Muscle layer of colon (tissue), 2 donors: Measurements from ENCODE around the gene AMPH.

Source experiments
- H3K27ac ChIP-seq: one replicate; pipeline ENCODE4 v1.7.0; 2013; ENCODE audit warnings: low read depth, mild to moderate bottlenecking, low read length, moderate library complexity
- H3K27me3 ChIP-seq, 2 donors: one replicate each; pipeline ENCODE4 v1.7.0; 2013; ENCODE audit warnings: low read length in 2 of 2, mild to moderate bottlenecking in 2 of 2; ENCODE audit not compliant: insufficient read depth in 2 of 2, control insufficient read depth in 1 of 2
- H3K36me3 ChIP-seq: one replicate; pipeline ENCODE4 v1.7.0; 2013; ENCODE audit warnings: mild to moderate bottlenecking, low read length; ENCODE audit not compliant: insufficient read depth
- H3K4me1 ChIP-seq: one replicate; pipeline ENCODE4 v1.7.0; 2013; ENCODE audit warnings: mild to moderate bottlenecking, low read length; ENCODE audit not compliant: insufficient read depth
- H3K4me3 ChIP-seq, 2 donors: one replicate each; pipeline ENCODE4 v1.7.0; 2013; ENCODE audit warnings: low read length in 2 of 2, low read depth in 1 of 2, mild to moderate bottlenecking in 1 of 2, moderate library complexity in 1 of 2
- H3K9ac ChIP-seq: one replicate; pipeline ENCODE4 v1.7.0; 2013; ENCODE audit warnings: low read length
- H3K9me3 ChIP-seq: one replicate; pipeline ENCODE4 v1.7.0; 2013; ENCODE audit warnings: mild to moderate bottlenecking, low read length
- donor health status: abdominal sarcoma.
- donor health status: Adenocarcinoma of cecum.

The AMPH gene

DNA sequence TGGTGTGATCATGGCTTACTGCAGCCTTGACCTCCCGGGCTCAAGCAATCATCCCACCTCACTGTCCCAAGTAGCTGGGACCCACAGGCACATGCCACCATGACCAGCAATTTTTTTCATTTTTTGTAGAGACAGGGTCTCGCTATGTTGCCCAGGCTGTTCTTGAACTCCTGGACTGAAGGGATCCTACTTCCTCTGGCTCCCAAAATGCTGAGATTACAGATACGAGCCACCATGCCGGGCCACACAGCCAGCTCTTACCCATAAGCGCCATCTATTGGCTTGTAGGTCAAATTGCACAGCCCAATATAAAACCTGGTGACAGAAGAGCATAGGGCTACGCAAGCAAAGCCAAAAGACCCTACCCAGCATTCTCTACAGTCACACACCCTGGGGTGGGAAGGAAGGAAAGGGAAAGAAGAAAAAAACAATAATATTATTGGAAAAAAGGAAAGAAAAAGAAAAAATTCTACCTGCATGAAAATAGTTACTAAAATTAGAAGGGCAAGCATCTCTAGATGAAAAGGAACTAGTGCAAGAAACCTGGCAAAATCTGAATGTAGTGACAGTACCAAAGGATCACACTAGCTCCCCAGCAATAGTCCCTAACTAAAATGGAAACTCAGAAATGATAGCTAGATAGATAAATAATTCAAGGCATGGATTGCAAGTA is 29.4 kb upstream of the AMPH start:
- Histone ChIP-seq H3K27me3 (no peaks in the 10 kb centered on the region), H3K4me1 (no peaks in the 10 kb centered on the region)

DNA sequence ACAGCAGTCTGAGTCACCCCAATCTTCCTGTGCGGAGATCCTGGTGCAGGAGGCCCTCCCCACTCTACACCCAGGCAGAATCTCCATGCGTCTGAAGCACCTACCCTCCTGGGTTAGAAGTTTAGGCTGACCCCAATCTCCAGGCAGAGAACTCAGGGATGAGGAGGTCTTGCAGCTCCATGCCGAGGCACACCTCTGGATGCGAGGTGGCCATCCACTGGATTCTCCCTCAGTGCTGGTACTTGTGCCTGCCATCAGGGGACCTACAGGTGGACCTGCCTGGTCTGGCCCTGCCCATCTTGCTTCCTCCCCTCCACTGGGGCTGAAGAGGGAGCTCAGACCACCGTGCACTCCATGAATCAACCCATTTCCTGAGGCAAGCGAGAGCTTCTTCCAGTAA is 28.8 kb upstream of the AMPH start:
- Histone ChIP-seq H3K36me3 (no peaks in the 10 kb centered on the region), H3K9me3 (no peaks in the 10 kb centered on the region), H3K27ac (no peak overlapping the region), H3K27me3 (no peaks in the 10 kb centered on the region), H3K4me1 (no peaks in the 10 kb centered on the region), H3K9ac (no peak overlapping the region), H3K4me3 (no peak overlapping the region)

More for the DNA sequence above, 29.4 kb upstream of the AMPH start:
- Histone ChIP-seq H3K36me3 (no peaks in the 10 kb centered on the region), H3K27ac (no peak overlapping the region), H3K4me3 (no peak overlapping the region), H3K9ac (no peak overlapping the region), H3K9me3 (no peaks in the 10 kb centered on the region)

DNA sequence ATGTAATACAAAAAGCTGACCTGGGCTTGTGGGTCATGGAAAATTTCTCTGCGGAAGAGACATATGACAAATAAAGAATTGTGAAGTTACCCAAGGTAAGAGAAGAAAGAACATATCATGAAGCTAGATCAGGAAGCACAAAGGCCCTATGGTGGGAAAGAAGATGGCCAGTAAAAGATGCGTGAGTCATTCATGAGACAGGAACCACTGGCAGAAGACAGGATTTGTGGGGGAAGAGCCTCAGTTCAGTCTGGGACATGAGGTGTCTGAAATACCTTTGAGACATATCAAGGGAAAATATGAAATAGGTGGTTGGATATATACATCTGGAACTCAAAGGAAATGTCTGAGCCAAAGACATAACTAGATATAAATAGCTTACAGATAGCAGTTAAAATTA is 27.7 kb upstream of the AMPH start:
- Histone ChIP-seq H3K4me1 (no peaks in the 10 kb centered on the region), H3K36me3 (no peaks in the 10 kb centered on the region), H3K4me3 (no peak overlapping the region), H3K9ac (no peak overlapping the region), H3K9me3 (no peaks in the 10 kb centered on the region), H3K27ac (no peak overlapping the region), H3K27me3 (no peaks in the 10 kb centered on the region)

DNA sequence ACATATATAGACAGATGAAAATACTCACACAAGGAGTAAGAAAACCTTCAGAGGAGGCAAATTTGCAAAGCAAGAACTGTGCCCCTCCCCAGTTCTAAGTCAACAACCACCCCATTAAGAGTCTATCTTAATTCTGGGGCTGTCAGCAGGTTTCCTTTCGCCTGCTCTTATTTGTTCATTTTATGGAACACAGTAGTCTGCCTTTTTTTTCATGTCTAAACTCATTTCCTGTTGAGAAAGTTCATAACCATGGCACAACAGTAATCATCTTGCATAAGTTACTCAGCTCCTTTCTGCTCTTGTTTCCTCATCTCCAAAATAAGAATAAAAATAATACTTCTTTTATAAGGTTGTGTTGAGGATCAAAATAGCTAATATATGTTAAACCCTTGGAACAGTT is 25.8 kb upstream of the AMPH start:
- Histone ChIP-seq H3K27ac (no peak overlapping the region), H3K9me3 (no peaks in the 10 kb centered on the region), H3K9ac (no peak overlapping the region), H3K36me3 (no peaks in the 10 kb centered on the region), H3K4me1 (no peaks in the 10 kb centered on the region), H3K4me3 (no peak overlapping the region), H3K27me3 (no peaks in the 10 kb centered on the region)

DNA sequence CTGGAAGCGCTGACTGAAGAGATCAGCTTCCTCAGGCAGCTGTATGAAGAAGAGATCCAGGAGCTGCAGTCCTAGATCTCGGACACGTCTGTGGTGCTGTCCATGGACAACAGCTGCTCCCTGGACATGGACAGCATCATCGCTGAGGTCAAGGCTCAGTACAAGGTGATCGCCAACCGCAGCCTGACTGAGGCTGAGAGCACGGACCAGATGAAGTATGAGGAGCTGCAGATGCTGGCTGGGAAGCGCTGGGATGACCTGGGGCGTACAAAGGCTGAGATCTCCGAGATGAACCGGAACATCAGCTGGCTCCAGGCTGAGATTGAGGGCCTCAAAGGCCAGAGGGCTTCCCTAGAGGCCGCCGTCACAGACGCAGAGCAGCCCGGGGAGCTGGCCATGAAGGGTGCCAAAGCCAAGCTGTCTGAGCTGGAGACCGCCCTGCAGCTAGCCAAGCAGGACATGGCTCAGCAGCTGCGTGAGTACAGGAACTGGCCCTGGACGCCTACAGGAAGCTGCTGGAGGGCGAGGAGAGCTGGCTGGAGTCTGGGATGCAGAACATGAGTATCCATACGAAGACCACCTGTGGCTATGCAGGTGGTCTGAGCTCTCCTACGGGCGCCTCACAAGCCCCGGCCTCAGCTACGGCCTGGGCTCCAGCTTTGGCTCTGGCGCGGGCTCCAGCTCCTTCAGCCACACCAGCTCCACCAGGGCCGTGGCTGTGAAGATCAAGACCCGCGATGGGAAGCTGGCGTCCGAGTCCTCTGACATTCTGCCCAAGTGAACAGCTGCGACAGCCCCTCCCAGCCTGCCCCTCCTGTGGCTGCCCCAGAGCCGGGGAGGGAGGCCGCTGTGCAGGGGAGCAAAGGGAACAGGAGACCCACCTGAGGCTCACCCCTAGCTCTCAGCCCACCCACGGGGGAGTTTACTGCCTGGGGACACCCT is 24.9 kb upstream of the AMPH start:
- H3K27ac ChIP-seq: no peak overlapping the region
- H3K9me3 ChIP-seq: no peaks in the 10 kb centered on the region
- no peaks in the 10 kb centered on the region for H3K4me1 ChIP-seq
- H3K36me3 ChIP-seq: no peaks in the 10 kb centered on the region
- H3K4me3 ChIP-seq: no peak overlapping the region
- no peak overlapping the region for H3K9ac ChIP-seq
- no peaks in the 10 kb centered on the region for H3K27me3 ChIP-seq

DNA sequence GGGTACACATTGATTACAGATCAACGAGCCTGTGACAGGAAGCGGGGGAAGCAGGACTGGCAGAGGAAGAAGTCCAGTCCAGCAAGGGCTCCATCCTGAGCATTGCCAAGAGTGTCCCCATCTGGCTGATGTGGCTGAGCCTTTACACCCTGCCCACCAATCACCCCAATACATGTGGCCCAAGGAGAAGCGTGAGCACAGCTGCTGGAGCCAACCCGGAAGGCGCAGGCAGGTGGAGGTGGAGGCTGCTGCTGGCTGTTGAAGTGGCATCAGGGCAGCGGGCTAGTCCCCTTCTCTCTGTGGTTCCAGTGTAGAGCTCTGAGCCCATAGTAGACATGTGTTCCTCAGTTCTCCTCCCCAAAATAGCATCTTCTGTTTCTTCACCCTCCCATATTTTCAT is 6.8 kb upstream of the AMPH start:
- H3K4me1 ChIP-seq: no peaks in the 10 kb centered on the region
- no peak overlapping the region for H3K9ac ChIP-seq
- H3K27ac ChIP-seq: no peak overlapping the region
- no peaks in the 10 kb centered on the region for H3K9me3 ChIP-seq
- H3K36me3 ChIP-seq: no peaks in the 10 kb centered on the region
- no peaks in the 10 kb centered on the region for H3K27me3 ChIP-seq
- no peak overlapping the region for H3K4me3 ChIP-seq

DNA sequence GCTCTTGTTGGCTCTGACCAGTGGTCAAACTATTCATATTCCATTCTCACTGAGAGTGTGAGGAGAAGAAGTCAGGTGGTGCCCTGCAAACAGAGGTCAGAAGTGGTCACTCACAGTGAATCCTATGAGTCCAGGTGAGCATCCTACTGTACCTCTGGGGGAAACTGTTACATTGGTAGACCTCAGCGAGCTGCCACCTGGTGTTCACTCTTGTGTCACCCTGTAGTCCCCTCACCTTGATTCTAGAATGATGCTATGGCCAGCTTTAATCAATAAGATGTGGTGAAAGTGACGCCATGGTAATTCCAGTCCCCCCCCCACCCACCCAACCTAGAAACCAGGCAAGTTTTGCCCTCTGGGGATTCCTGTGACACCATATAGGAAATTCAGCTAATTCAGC is 1.2 kb upstream of the AMPH start:
- no peak overlapping the region for H3K27ac ChIP-seq
- H3K4me3 ChIP-seq: no peak overlapping the region
- no peaks in the 10 kb centered on the region for H3K36me3 ChIP-seq
- H3K9me3 ChIP-seq: no peaks in the 10 kb centered on the region
- H3K27me3 ChIP-seq: peaks cover 0 to 8% of the 10 kb centered on the region in 2 donors
- H3K9ac ChIP-seq: no peak overlapping the region
- H3K4me1 ChIP-seq: no peaks in the 10 kb centered on the region

DNA sequence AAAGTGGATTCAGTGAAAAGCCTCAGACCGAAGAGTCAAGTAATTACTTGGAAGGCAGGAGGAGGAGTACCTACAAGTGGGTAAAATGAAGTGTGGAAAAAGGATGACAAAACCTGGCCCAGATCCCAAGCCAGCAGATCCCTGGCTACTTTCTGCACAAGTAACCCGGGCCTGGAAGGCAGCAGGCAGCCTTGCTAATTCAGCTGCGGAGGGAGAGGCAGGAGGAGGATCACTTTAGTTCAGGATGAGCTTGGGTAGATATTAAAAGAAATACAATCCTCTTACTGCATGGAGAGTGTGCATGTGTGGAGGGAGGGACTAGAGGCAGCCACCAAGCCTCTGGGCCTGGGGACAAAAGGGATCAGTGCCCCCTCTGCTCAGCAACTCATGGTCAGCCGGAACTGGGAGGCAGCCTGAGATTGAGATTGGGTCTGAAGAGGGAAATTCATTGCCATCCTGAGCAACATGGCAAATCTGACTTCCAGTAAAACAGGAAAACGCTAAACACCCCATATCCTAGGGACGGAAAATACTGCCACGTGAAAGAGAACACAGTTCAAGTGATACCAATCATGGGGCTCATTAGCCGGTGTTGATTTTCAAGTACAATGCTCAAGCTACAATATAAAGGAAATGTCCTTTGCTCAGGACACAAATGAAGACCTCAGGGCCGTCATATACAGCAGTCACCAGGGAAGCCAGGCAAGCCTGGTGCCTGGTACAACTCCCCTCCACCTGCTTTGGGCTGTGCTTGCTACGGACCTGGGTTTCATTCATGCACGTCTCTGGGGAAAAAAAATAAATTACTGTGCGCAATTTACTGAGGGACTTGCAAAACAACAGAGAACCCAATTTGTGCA is 1.3 kb downstream of the AMPH start:
- Histone ChIP-seq H3K4me3 (peak overlapping the region in 1 of 2 donors; percentile 28), H3K27me3 (peaks cover 0 to 8% of the 10 kb centered on the region in 2 donors), H3K36me3 (no peaks in the 10 kb centered on the region), H3K27ac (no peak overlapping the region), H3K9me3 (no peaks in the 10 kb centered on the region), H3K9ac (no peak overlapping the region), H3K4me1 (no peaks in the 10 kb centered on the region)

DNA sequence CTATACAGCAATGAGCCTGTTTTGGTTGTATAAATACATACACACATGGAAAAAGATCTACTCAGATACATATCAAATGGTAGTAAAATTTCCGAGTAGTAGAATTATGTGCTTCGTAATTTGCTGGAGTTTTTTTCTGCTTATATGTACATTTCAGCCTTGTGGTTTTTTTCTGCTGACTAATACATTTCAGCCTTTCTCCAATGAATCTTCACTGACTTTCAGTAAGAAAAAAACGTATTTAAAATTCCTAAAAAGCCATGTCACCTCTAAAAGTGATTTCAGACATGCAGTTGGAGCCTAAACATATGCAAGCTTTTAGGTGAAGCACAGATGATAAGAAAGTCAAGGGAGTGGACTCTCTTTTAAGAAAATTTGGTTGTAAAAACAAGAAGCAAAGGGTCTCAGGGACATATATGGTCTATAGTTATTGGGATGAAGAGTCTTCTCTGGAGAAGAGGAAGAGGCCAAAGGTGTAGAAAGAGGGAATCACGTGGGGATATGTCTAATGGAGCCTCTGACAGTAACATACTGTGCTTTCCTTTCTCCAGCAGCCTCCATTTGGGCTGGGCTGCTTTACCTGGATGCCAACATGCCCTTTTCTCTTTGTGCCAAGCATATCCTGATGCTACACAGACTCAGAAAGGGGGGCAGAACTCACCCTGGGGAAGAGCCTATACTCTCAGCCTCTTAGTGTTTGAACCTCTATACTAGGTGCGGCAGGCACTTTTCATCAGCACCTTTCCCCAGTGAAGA is 2.4 kb downstream of the AMPH start:
- H3K36me3 ChIP-seq: no peaks in the 10 kb centered on the region
- H3K27me3 ChIP-seq: peaks cover 0 to 8% of the 10 kb centered on the region in 2 donors
- H3K9ac ChIP-seq: no peak overlapping the region
- H3K4me1 ChIP-seq: no peaks in the 10 kb centered on the region
- no peak overlapping the region for H3K27ac ChIP-seq
- H3K9me3 ChIP-seq: no peaks in the 10 kb centered on the region
- H3K4me3 ChIP-seq: no peak overlapping the region

DNA sequence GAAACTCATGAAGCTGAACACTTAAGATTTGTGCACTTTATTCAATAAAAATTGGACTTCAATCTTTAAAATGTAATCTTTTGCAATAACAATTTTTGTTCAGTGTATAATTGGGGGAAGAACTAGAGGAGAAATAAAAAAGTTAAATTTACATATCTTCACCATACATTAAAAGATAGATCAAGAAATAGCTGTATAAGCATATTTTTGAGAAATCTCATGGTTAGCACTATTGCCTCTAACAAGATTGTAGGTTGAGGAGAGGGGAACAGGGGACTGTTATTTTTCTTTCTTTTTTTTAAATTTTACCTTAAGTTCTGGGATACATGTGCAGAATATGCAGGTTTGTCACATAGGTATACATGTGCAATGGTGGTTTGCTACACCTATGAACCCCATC is 5.3 kb downstream of the AMPH start:
- Histone ChIP-seq H3K27me3 (peaks cover 0 to 8% of the 10 kb centered on the region in 2 donors), H3K9ac (no peak overlapping the region), H3K4me3 (no peak overlapping the region), H3K9me3 (no peaks in the 10 kb centered on the region), H3K4me1 (no peaks in the 10 kb centered on the region), H3K36me3 (no peaks in the 10 kb centered on the region), H3K27ac (no peak overlapping the region)

DNA sequence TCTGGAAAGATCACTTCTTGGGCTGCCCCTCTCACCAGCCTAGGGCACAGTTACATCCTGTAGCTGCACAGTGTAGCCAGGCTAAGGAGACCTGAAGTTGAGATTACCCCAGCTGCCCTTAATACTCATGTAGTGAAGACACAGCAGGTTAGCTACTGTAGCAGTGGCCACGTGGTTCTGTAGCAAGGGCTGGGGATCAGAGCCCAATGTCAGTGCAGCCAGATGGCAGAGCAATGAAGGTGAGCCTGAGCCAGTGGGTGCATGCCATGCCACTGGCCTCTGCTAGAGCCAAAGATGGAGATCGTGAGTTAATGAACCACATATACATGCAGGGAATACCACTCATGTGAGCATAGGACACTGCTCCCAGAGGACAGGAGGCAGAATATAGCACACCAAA is 15.5 kb downstream of the AMPH start:
- H3K27ac ChIP-seq: no peak overlapping the region
- H3K9ac ChIP-seq: no peak overlapping the region
- H3K36me3 ChIP-seq: no peaks in the 10 kb centered on the region
- H3K27me3 ChIP-seq: no peaks in the 10 kb centered on the region
- no peak overlapping the region for H3K4me3 ChIP-seq
- no peaks in the 10 kb centered on the region for H3K4me1 ChIP-seq
- H3K9me3 ChIP-seq: no peaks in the 10 kb centered on the region
